Renal cortex interstitium (tissue), 11 donors: ENCODE data around the gene SNAI1. TPM values are rescaled to one million over a fixed set of nuclear protein-coding genes. Genes with fewer than 3 reads are reported as not detected.
A peak's percentile ranks its signal among the peaks of the same experiment; 100 is the strongest.
"Not testable (repeated sequence)": the region's sequence is repeated elsewhere in the genome, so short reads cannot be mapped to it uniquely, and the experiment has no call there.

Experiments used
- DNase-seq, 11 donors: peaks; one replicate each; pipeline ENCODE4 v3.0.0-alpha.2; 2013; ENCODE audit warnings: low read depth in 9 of 11, low spot score in 4 of 11; ENCODE audit errors: extremely low read depth in 1 of 11
- polyA plus RNA-seq, 3 donors: library from polyadenylated mRNA; unstranded; fragments of 120-200 nt; gene quantifications; one replicate each; pipeline ENCODE4 v1.2.1, GENCODE V29; 2013; ENCODE audit not compliant: insufficient read length in 3 of 3

SNAI1 gene
- polyA plus RNA-seq, 3 donors: 9.6 to 14.3 (median 14.2) TPM

GRCh38 chr20:50000548-50001222, 17.9 kb downstream of the SNAI1 start:
- DNase-seq: not testable (repeated sequence)

- no peak for DNase-seq
Observed at GRCh38 chr20:50001784-50002311, 19.1 kb downstream of the SNAI1 start.

- DNase-seq: no peak
Observed at GRCh38 chr20:50003253-50003656, 20.5 kb downstream of the SNAI1 start.

- no peak for DNase-seq
Observed at GRCh38 chr20:50004229-50004628, 21.4 kb downstream of the SNAI1 start.

- no peak for DNase-seq
Observed at GRCh38 chr20:50005471-50005981, 22.7 kb downstream of the SNAI1 start.

- DNase-seq: no peak
Observed at GRCh38 chr20:50007369-50007768, 24.6 kb downstream of the SNAI1 start.

GRCh38 chr20:50008007-50008406, 25.2 kb downstream of the SNAI1 start:
- DNase-seq: no peak

GRCh38 chr20:50009521-50010454, 27.0 kb downstream of the SNAI1 start:
- no peak for DNase-seq

GRCh38 chr20:50011597-50011996, 28.8 kb downstream of the SNAI1 start:
- DNase-seq: not testable (repeated sequence)

- DNase-seq: no peak
Observed at GRCh38 chr20:50012282-50013263, 29.8 kb downstream of the SNAI1 start.

GRCh38 chr20:50013976-50014375, 31.2 kb downstream of the SNAI1 start:
- no peak for DNase-seq

GRCh38 chr20:50014570-50015562, 32.1 kb downstream of the SNAI1 start:
- peak in 9 of 11 donors; percentile 39 to 79 (median 65) for DNase-seq

GRCh38 chr20:50015636-50015992, 32.8 kb downstream of the SNAI1 start:
- DNase-seq: no peak

- DNase-seq: peak; percentile 21 to 72 (median 63)
Observed at GRCh38 chr20:50015993-50016770, 33.4 kb downstream of the SNAI1 start.

GRCh38 chr20:50017160-50017559, 34.4 kb downstream of the SNAI1 start:
- no peak for DNase-seq

- no peak for DNase-seq
Observed at GRCh38 chr20:50017576-50018248, 34.9 kb downstream of the SNAI1 start.
